OCI-LY3 (cell line): Measurements from ENCODE around the gene GARNL3.

Source experiments
- CTCF ChIP-seq: fragments of 200-600, 300-600 bp; sonication (generic); IDR thresholded peaks from 2 replicates; pipeline ENCODE4 v1.5.1; 2014; ENCODE audit warnings: antibody characterized with exemption, low read length, low read depth
- EZH2phosphoT487 ChIP-seq: fragments of 200-600 bp; shearing (Covaris generic); IDR thresholded peaks from 2 replicates; pipeline ENCODE4 v1.6.1; 2018; ENCODE audit warnings: antibody characterized with exemption, mixed run types, low read depth

- TF ChIP-seq CTCF (no peak), EZH2phosphoT487 (no peak)
Observed at GRCh38 chr9:127430415-127430814, 165.8 kb downstream of the GARNL3 start.
